Measurements from ENCODE around the gene VLDLR.

The VLDLR gene

DNA sequence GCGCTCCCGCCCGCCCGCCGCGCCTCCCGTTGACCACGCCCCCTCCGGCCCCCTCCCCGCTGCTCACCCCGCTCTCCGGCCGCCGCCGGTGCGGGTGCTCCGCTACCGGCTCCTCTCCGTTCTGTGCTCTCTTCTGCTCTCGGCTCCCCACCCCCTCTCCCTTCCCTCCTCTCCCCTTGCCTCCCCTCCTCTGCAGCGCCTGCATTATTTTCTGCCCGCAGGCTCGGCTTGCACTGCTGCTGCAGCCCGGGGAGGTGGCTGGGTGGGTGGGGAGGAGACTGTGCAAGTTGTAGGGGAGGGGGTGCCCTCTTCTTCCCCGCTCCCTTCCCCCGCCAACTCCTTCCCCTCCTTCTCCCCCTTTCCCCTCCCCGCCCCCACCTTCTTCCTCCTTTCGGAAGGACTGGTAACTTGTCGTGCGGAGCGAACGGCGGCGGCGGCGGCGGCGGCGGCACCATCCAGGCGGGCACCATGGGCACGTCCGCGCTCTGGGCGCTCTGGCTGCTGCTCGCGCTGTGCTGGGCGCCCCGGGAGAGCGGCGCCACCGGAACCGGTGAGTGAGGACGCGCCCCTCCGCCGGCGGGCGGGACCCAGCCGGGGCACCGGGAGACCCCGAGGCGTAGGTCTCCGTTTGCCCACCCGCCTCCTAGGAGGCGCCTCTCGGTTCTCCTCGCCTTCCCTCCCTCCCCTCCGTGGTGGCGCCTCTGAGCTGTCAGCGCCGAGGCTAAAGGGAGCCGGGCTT, at the start of gene VLDLR:
VLDLR (plus strand) TSS at position 66 of the 739 bp plus-strand sequence; CDS start at position 469, 403 bp downstream.
- DNase-seq: peak; percentile 32 to 48

DNA sequence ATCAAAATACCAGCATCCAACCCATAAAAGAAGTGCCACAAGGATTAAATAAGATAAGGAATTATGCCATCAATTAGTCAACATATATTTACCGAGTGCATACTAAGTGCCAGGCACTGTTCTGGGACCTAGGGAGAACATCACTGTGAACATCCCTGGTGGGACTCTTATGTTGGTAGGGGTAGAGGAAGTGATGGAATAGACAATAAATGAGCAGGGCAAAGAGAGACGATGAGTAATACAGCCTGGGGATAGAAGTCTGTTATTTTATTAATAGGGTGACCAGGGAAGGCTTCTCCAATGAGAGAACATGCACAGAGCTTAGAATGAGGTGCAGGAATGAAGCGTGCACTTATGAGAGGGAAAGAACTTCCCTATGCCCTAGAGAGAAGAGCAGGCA, 47.4 kb upstream of the VLDLR start:
- no peak for DNase-seq

GRCh38 chr9:2576631-2577030, 45.0 kb upstream of the VLDLR start:
- DNase-seq: no peak

- no peak for DNase-seq
These were observed 38.1 kb upstream of the VLDLR start for GRCh38 chr9:2583308-2584013.

GRCh38 chr9:2591967-2592366, 29.6 kb upstream of the VLDLR start:
- no peak for DNase-seq

GRCh38 chr9:2593744-2594143, 27.8 kb upstream of the VLDLR start:
- no peak for DNase-seq

GRCh38 chr9:2595973-2596372, 25.6 kb upstream of the VLDLR start:
- DNase-seq: no peak

GRCh38 chr9:2597483-2597882, 24.1 kb upstream of the VLDLR start:
- no peak for DNase-seq

DNA sequence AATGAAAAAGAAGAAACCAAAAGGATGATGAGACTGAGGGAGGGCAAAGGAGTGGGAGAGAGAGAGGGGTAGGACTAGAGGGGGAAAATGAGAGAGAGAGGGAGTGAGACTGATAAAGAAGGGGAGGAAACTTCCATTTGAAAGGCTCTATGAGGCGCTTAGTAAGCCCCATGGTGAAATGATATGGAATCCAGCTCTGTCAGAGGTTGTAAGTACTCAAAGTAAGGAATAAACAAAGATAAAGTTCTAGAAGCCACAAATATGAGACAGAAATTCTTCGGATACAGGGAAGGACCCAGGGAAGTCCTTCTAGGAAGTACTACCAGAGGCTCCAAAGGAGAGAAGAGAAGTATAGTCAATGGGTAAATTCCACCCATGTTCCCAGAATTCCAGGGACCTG, 21.7 kb upstream of the VLDLR start:
- DNase-seq: no peak

- DNase-seq: no peak
These were observed 21.3 kb upstream of the VLDLR start for GRCh38 chr9:2600307-2600706.

- no peak for DNase-seq
These were observed 19.7 kb upstream of the VLDLR start for GRCh38 chr9:2601785-2602378.

DNA sequence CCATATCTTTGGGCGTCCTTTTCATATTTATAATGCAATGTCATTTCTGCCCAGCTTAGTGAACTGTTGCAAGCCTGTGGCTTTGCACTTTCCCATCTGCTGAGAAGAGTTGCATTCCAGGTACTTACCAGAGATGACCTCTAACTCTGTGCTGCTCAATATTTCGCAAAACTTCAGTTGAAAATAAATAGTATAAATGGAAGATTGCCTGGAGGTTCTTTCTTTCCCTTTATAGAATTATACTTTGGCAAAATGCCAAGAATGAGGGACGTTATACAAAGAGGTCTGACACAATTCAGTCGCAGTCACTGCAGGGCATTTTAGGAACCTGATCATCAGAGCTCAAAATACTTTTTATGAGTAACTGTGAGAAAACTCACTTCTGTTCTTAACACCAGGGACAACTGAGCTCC, 18.9 kb upstream of the VLDLR start:
- no peak for DNase-seq

- no peak for DNase-seq
These were observed 18.0 kb upstream of the VLDLR start for GRCh38 chr9:2603621-2604020.

- no peak for DNase-seq
These were observed 16.3 kb upstream of the VLDLR start for GRCh38 chr9:2605246-2605645.

- DNase-seq: no peak
These were observed 13.3 kb upstream of the VLDLR start for GRCh38 chr9:2608276-2608675.

GRCh38 chr9:2610985-2611384, 10.6 kb upstream of the VLDLR start:
- no peak for DNase-seq

DNA sequence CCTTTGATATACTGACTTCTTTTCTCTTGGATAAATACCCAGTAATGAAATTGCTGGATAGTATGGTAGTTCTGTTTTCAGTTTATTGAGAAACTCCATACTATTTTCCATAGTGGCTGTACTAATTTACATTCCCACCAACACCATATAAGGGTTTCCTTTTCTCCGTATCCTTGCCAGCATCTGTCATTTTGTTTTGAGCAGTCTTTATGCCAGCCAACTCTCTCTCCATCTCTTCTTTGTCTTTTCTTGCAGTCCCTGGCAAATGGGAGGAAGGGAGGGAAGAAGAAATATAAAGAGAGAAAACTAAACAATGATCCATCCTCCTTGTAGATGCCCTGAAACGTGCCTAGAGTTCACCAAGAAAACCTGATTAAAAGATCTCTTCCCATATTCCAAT, 9.6 kb upstream of the VLDLR start:
- DNase-seq: no peak

DNA sequence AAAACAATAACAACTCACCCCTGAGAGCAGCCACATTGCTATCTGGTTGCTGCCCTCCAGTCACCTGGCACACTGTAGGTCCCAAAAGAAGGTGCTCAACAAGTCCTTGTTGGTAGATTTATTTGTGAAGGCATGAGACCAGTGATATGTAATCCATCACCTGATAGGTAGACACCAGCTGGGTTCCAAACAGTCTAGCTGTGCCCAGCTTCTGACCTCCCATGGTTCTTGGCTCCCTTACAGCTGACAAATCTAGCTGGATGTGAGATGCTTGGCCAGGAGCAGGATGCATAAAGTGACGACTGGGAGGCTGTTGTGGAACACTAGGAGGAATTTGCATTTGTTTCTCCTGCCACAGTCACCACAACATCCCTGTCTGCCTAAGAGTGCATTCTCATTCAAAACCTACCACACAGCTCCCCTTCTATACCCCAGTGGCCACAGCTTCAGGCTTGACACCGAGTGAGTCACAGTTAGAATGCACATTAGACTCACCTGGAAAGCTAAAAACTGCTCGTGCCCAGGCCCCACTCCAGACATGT, 7.8 kb upstream of the VLDLR start:
- no peak for DNase-seq

DNA sequence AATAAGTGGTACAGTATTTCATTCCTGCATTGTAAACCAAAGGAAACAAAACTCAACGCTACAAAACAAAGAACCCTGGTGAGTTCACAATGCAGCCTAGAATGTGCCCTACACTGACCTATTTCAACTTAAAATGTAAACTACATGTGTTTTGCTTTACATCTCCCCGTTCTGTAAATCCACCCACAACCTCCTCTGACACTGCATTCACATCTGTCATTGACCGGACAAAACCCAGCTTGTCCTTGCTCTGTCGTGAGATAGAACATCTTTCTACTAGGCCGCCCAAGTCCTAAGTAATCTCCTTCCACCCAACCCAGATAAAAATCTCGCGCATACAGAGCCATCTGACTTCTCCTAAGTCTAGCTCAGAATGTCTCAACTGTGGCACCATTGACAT, 6.1 kb upstream of the VLDLR start:
- DNase-seq: no peak

GRCh38 chr9:2616692-2617377, 4.8 kb upstream of the VLDLR start:
- DNase-seq: no peak

DNA sequence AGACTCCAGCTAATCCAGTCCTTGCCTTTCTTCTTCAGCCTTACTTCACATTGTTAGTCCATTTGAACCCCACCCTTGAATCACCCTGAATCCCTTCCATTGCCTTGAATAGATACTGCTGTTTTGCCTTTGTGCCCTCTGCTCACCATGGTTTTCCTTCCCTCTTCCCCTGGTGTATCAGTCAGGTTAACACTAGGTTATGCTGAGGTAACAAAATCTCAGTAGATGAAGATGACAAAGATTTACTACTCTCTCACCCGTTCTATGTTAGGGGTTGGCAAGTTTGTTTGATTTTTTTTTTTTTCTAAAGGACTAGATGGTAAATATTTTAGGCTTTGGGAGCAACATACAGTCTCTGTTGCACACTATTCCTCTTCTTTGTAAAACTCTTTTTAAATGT, 3.3 kb upstream of the VLDLR start:
- DNase-seq: no peak

DNA sequence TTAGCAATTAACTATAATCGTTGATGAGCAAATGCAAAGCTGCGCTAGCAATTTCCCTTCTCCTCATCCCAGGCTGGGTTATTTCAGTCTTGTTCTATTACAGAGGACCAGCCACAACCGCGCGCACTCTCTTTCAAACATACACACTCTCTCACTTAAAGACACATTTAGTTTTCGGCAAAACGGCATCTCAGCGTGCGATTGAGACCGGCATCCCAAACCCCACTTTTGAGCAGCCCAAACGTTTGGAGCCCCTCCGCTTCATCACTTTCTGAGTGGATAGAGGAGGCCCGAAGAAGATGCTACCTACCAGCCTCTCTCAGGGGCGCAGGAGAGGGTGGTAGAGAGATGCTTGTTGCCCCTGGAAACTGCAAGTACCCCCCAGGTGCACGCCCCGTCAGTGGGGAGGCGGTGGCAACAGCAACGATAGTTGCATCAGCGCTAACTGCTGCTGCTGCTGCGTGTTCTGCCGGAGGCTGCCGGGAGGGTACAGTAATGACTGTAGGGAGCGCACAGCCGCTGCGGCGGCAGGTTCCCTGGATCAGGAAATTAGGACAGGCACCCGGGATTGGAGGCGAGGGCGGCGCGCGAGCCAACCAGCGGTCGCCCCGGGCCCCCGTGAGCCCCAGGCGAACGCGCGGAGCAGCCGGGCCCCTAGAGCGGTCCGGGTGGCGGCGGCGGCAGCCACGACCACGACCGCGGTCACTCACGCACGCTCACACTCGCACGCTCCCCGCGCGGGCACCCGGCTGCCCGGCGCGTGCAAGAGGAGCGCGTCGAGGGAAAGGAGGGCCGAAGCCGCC, 467 bp upstream of the VLDLR start:
- peak; percentile 60 to 70 for DNase-seq

Measured in stimulated activated CD4-positive, alpha-beta T cell treated with anti-CD3 and anti-CD28 coated beads, Interleukin-2, amount 100 ng/mL, for 24 hours (primary cell).